HL-60 (cell line): ENCODE data around the gene MRPS7.

Source experiments
- CTCF ChIP-seq: IDR thresholded peaks from one replicate; pipeline ENCODE4 v1.5.1; 2011; ENCODE audit warnings: low read length, control low read depth, inconsistent platforms; ENCODE audit not compliant: insufficient read depth
- POLR2AphosphoS5 ChIP-seq: IDR thresholded peaks from 2 replicates; pipeline ENCODE4 v1.6.1; 2012; ENCODE audit warnings: low read depth

- TF ChIP-seq POLR2AphosphoS5: no peak
- TF ChIP-seq CTCF: no peak
These were observed 20.2 kb upstream of the MRPS7 start for GRCh38 chr17:75241502-75241901.
